Measurements from ENCODE around the gene ZBTB1. TPM values are rescaled to one million over a fixed set of nuclear protein-coding genes. Genes with fewer than 3 reads are reported as not detected.
A peak's percentile ranks its signal among the peaks of the same experiment; 100 is the strongest.
"Not testable (repeated sequence)": the region's sequence is repeated elsewhere in the genome, so short reads cannot be mapped to it uniquely, and the experiment has no call there.

The ZBTB1 gene
- polyA plus RNA-seq, 10 donors = 27.2 to 41.4 (median 34.2) TPM

- no peak for DNase-seq
These were observed 11.1 kb upstream of the ZBTB1 start for GRCh38 chr14:64493455-64493854.

GRCh38 chr14:64495252-64495651 lies 9.3 kb upstream of the ZBTB1 start:
- DNase-seq = no peak

GRCh38 chr14:64496764-64497163 lies 7.8 kb upstream of the ZBTB1 start:
- DNase-seq = no peak

DNA sequence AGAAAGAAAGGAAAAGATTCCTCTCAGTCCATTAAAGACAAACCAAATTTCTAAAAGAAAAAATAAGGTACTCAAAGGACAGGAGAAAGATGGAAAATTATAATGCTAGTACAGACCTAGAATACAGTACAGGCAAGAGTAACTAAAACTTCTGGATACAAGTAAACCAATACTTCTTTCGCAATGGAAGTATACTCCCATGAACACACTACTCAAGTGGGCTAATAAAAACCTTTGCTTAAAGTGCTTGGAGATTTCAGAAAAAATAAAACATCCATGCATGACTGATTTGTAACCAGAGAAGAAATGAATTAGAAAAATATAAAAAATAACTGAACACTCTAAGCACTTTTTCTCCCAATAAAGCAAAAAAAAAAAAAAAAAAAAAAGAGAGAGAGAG lies 4.5 kb upstream of the ZBTB1 start:
- DNase-seq = no peak

GRCh38 chr14:64501411-64502171 lies 3.0 kb upstream of the ZBTB1 start:
- peak in 2 of 3 donors; percentile 25 to 26 for DNase-seq

DNA sequence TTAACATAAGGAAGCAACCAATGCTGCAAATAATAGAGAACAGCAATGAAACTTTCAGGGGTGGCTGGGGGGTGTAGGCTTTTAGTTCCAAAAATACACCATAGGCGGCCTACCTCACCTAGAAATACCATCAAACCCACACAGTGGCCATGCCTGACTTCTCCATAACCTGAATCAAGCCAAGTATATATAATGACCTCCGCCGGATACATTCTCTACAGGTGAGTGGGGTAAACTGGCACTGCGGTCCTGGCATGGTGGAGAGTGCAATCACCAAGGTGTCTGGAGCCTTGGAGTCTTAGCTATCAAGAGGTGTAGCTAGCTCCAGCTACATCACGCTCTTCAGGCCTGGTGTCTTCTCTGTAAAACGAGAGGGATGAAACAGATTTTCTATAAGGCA lies 2.1 kb upstream of the ZBTB1 start:
- no peak for DNase-seq

DNA sequence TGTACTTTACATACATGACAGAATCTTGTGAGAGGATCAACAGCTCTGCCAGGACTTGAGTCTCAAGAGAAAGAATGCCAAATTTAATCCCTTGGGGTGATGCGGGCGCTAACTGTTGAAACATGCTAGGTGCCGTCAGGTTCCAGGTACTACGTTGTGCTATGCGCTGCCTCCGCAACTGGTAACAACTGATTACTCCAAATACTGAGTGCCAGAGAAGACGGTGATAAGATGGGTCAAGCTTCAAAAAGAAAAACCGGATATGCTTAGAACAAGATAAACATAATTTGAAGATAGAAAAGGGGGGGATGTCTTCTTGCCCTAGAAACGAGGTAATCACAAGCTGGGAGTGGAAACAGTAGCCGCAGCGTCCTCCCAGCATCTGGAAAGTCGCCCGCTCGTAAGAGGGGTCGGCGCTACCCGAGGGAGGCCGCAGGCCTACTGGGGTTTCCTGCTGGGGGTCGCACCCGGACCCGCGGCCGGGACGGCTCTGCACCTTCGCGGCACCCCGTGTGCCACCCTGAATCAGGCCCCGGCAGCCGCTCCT lies 1.6 kb upstream of the ZBTB1 start:
- DNase-seq = peak in 2 of 3 donors; percentile 18 to 54

DNA sequence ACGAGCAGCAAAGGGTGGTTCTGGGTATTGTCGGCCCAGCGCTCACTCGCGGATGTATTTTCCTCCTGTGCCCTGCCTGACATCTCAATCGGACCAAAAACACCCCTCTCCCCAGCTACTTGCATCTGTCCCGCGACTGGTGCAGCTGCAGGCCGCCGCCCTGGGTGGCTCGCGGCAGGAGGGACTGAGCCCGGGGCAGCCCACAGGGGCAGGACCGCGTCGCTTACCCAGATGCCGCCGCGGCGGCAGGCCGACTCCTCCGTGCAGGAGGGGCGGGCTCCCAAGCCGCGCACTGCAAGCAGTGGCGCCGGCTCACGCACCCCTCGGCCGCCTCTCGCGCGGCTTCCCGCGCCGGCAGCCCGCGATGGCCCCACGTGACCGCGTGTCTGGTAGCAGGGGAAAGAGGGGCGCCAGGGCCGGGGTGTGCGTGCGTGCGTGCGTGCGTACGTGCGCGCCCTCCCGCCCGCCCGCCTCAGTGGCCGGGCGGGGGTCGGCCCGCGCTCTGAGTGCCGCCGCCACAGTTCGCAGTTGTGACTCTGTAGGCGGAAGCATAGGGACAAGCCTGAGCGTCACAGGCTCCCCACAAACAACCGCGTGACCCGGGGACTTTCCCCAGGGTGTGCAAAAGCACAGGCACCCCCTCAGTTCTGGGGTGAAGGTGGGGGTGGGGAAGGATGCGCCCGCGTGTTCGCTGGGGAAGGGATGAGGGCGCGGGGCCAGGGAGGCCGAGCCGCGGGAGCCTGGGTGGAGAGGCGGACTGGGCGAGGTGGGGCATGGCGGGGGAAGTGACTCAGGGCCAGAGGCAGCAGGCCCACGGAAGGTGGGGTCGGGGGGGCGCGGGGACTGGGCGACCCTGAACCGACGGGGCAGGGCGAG lies 898 bp upstream of the ZBTB1 start, which contains the start of gene ZBTB25:
Gene ZBTB25, minus strand, starts transcription at position 405 of the 876 bp plus-strand sequence. CDS start 13,305 bp downstream, outside the sequence.
- peak; percentile 93 to 98 (median 94) for DNase-seq

DNA sequence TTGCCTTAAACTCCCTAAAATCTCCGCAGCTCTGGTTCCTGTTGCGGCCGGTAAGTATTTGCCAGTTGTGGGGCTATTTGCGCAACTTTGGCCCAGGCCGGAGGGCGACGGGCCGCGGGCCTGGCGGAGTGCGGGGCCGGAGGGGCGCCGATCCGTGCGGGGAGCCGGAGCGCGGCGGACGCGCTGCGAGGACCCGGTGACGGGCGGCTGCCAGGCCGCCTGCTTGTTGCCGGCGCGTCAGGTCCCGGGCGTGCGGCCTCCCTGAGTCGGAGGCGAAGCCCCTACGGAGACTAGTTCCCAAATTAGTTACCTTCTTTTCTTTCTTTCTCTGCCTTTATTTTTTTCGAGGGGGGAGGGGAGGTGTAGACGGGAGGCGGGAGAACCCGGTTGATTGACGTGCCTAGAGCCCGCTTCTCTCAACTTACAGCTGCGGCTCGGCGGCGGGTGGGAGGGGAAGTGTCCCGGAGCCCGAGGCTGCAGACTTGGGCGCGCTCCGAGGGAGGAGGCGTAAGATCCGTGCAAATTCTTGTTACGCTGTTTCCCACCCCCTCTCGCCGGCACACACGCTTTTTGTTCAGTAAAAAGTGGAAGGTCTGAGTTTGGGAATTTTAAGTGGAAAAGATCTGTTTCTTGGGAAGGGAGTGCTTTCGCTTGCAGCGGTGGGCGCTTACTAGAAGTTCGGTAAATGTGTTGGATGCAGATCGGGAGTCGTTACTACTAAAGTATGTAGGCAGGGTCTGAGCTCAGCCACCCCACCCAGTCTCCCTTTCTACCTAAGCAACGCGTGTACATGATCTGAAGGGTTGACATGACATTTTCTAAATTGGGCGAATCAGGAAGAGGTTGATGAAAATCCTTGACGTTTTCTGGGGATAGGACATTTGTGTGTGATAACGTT lies 576 bp downstream of the ZBTB1 start:
- DNase-seq = peak; percentile 93 to 97 (median 94)

DNA sequence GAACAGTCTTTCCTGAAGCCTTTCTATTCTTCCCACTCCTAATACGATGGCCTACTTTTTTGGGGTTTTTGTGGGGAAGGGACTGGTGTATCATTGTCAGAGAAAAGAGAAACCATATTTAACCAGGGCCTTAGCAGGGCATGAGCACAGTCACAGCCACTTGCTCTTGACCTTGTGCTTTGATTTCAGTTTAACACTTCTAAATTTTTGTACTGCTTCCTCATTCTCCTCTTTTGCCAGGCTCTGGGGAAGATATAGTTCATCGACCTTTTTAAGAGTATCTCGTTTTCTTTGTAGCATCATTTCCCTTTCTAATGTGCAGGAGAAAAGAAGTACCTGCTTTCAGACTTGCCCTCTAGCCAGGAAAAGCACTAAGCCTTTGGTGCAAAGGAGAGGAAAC lies 2.2 kb downstream of the ZBTB1 start:
- no peak for DNase-seq

DNA sequence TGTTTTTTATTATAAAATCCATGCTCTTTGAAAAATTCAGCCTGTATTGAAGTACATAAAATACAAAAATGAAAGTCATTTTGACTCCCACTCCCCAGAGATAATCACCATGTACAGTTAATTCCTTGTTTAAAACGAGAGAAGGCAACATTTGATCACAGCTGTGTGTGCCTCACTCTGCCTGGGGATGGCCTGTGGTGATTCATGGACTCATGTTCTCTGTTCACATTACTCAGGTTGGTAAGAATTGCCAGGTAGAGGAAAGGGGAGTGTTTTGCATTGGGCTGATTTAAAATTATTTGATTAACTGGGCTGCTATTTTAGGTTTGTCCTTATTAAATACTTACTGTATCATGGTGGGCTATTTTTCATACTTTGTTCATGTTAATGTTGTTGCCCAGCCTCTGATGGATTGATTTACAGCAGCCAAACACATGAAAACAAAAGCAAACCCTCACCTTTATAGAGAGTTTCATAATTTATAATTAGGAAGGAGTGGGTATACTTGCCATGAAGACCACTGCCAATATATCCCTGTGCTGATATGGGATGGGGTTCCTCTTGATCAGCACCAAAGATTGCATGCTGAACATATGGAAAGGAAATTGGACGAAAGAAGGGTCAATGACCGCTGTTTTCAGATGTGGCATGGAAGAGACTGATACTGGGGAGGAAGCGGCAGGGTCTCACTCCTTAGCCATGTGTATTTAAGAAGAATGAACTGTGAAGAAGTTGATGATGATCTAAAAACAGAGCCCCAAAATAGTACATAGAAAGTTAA lies 3.0 kb downstream of the ZBTB1 start:
- DNase-seq = no peak

GRCh38 chr14:64508215-64508776 lies 3.7 kb downstream of the ZBTB1 start:
- no peak for DNase-seq

DNA sequence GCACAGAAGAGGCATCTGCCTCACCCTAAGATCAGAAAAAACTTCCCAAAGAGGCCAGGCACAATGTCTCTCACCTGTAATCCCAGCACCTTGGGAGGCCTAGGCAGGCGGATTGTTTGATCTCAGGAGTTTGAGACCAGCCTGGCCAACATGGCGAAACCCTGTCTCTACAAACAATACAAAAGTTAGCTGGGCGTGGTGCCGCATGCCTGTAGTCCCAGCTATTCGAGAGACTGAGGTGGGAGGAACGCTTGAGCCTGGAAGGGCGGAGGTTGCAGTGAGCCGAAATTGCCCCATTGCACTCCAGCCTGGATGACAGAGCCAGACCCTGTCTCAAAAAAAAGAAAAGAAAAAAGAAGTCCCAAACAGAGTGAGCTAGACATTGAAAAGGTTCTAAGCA lies 4.5 kb downstream of the ZBTB1 start:
- no peak for DNase-seq

- DNase-seq = peak; percentile 42 to 81 (median 75)
These were observed 6.5 kb downstream of the ZBTB1 start for GRCh38 chr14:64510825-64511671.

DNA sequence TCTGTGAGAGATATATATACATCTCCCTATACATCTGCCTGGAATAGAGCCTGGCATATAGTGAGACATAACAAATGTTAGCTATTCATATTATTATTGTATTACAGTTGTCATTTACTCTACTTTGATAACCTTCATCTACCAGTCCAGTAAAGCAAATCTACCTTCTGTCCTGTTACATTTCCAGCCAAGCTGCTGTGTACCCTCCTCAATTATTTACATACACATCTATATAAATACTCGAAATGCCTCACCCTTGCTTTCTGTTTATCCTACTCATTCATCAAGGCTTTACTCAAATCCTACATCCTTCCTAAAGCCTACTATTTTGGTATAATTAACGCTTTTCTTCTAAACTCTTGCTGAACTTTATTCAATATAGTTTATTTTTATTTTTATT lies 8.7 kb downstream of the ZBTB1 start:
- no peak for DNase-seq

GRCh38 chr14:64515053-64515452 lies 10.5 kb downstream of the ZBTB1 start:
- no peak for DNase-seq

DNA sequence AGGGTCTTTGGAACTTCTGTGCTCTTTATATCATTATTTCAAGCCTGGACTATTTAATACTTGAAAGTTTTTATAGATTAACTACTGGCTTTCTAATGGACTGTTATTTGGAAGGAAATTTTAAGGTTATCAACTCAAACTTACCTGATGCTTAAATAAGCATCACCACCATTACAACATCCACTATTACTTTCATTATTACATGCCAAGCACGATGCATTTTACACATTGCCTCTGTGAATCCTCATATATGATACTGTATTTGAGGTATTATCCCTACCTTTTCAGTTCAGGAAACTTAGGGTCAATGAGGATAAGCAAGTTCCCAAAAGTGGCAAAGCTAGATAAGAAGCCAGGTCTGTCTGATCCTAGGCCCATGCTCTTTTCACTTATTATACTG lies 12.4 kb downstream of the ZBTB1 start:
- no peak for DNase-seq

DNA sequence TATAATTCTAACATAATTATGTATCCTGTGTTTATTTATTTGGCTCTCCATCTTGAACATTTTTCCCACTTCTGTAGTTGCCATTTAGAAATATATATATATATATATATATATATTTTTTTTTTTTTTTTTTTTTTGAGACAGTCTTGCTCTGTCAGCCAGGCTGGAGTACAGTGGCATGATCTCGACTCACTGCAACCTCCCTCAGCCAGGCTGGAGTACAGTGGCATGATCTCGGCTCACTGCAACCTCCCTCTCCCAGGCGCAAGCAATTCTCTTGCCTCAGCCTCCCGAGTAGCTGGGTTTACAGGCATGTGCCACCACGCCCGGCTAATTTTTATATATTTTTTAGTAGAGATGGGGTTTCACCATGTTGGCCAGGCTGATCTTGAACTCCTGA lies 13.1 kb downstream of the ZBTB1 start:
- DNase-seq = not testable (repeated sequence)

- no peak for DNase-seq
These were observed 13.7 kb downstream of the ZBTB1 start for GRCh38 chr14:64518229-64518628.
